Neuronal stem cell (in vitro differentiated cells): Measurements from ENCODE around the gene SPOCK1.
"Not testable (repeated sequence)": the region's sequence is repeated elsewhere in the genome, so short reads cannot be mapped to it uniquely, and the experiment has no call there.

ENCODE experiments used
- DNase-seq: peaks from one replicate; pipeline ENCODE4 v3.0.0-alpha.2; 2013; ENCODE audit warnings: low spot score
- H2AFZ ChIP-seq: one replicate; pipeline ENCODE4 v1.6.1; 2013; ENCODE audit warnings: mild to moderate bottlenecking, low read length, inconsistent platforms
- H2AK5ac ChIP-seq: 2 replicates; pipeline ENCODE4 v1.6.1; 2013; ENCODE audit warnings: low read depth, mild to moderate bottlenecking, inconsistent platforms, low read length, moderate library complexity, mixed read lengths
- H2BK120ac ChIP-seq: 2 replicates; pipeline ENCODE4 v1.6.1; 2013; ENCODE audit warnings: low read depth, mild to moderate bottlenecking, inconsistent platforms, low read length, moderate library complexity, mixed read lengths
- H2BK12ac ChIP-seq: one replicate; pipeline ENCODE4 v1.6.1; 2013; ENCODE audit warnings: low read length, inconsistent platforms
- H2BK15ac ChIP-seq: 2 replicates; pipeline ENCODE4 v1.6.1; 2013; ENCODE audit warnings: mild to moderate bottlenecking, low read length, inconsistent platforms, mixed read lengths
- H2BK5ac ChIP-seq: one replicate; pipeline ENCODE4 v1.6.1; 2013; ENCODE audit warnings: inconsistent platforms, mild to moderate bottlenecking, low read length, moderate library complexity
- H3K14ac ChIP-seq: one replicate; pipeline ENCODE4 v1.6.1; 2013; ENCODE audit warnings: low read length, inconsistent platforms
- H3K18ac ChIP-seq: 2 replicates; pipeline ENCODE4 v1.6.1; 2013; ENCODE audit warnings: low read length, inconsistent platforms
- H3K23ac ChIP-seq: 2 replicates; pipeline ENCODE4 v1.6.1; 2013; ENCODE audit warnings: low read depth, mild to moderate bottlenecking, mixed read lengths, low read length, inconsistent platforms; ENCODE audit not compliant: poor library complexity
- H3K27ac ChIP-seq: replicated peaks from 3 replicates; pipeline ENCODE4 v1.5.1; 2013; ENCODE audit warnings: low read length, inconsistent platforms
- H3K27me3 ChIP-seq, 3 experiments: 2 replicates each; pipeline ENCODE4 v1.6.1; 2013; ENCODE audit warnings: low read length in 3 of 3, mild to moderate bottlenecking in 2 of 3, inconsistent platforms in 1 of 3, low read depth in 1 of 3, mixed read lengths in 1 of 3, moderate library complexity in 1 of 3; ENCODE audit not compliant: control insufficient read depth in 3 of 3, insufficient read depth in 3 of 3
- H3K36me3 ChIP-seq, 2 donors: replicated peaks in 1 of 2; 2 replicates each; pipeline ENCODE4 v1.6.1; 2013; ENCODE audit warnings: low read length in 2 of 2; ENCODE audit not compliant: control insufficient read depth in 2 of 2, insufficient read depth in 2 of 2
- H3K4ac ChIP-seq: 2 replicates; pipeline ENCODE4 v1.6.1; 2013; ENCODE audit warnings: inconsistent platforms, mild to moderate bottlenecking, low read length, moderate library complexity
- H3K4me1 ChIP-seq, 2 donors: 1 replicate in 1 of 2; 2 replicates in 1 of 2; pipeline ENCODE4 v1.6.1; 2013; ENCODE audit warnings: low read length in 2 of 2, low read depth in 1 of 2; ENCODE audit not compliant: control insufficient read depth in 2 of 2, insufficient read depth in 1 of 2
- H3K4me2 ChIP-seq: one replicate; pipeline ENCODE4 v1.6.1; 2013; ENCODE audit warnings: mild to moderate bottlenecking, low read length, inconsistent platforms; ENCODE audit not compliant: insufficient read depth, poor library complexity, severe bottlenecking
- H3K4me3 ChIP-seq, 2 donors: 2 replicates each; pipeline ENCODE4 v1.5.1; 2013; ENCODE audit warnings: low read length in 2 of 2, mild to moderate bottlenecking in 2 of 2, inconsistent platforms in 1 of 2, moderate library complexity in 1 of 2
- H3K79me1 ChIP-seq: one replicate; pipeline ENCODE4 v1.6.1; 2013; ENCODE audit warnings: low read depth, mild to moderate bottlenecking, inconsistent platforms, low read length, moderate library complexity
- H3K9ac ChIP-seq: one replicate; pipeline ENCODE4 v1.6.1; 2013; ENCODE audit warnings: mild to moderate bottlenecking, low read depth, low read length, inconsistent platforms; ENCODE audit not compliant: poor library complexity
- H3K9me3 ChIP-seq, 2 donors: replicated peaks in 1 of 2; 2 replicates each; pipeline versions ENCODE3 to v1.6.1; 2013; ENCODE audit warnings: low read length in 2 of 2, mild to moderate bottlenecking in 2 of 2, inconsistent platforms in 1 of 2, low read depth in 1 of 2, mixed read lengths in 1 of 2, moderate library complexity in 1 of 2; ENCODE audit not compliant: control insufficient read depth in 2 of 2, insufficient read depth in 1 of 2
- H4K8ac ChIP-seq: one replicate; pipeline ENCODE4 v1.6.1; 2013; ENCODE audit warnings: low read depth, mild to moderate bottlenecking, inconsistent platforms, low read length, moderate library complexity
- H4K91ac ChIP-seq: one replicate; pipeline ENCODE4 v1.6.1; 2013; ENCODE audit warnings: low read length, low read depth, mild to moderate bottlenecking, inconsistent platforms; ENCODE audit not compliant: poor library complexity
- WGBS, 2 donors: extraction: QIAGEN DNeasy Blood & Tissue Kit; methylation state at CpG; one replicate each; pipeline ENCODE4 v1.1.7; 2013; ENCODE audit warnings: missing lambda C conversion rate in 2 of 2, mixed read lengths in 1 of 2; ENCODE audit not compliant: insufficient read length in 2 of 2, insufficient replicate concordance in 1 of 2; ENCODE audit errors: extremely low coverage in 2 of 2; 5-methylcytosine and 5-hydroxymethylcytosine counted together

Gene SPOCK1

DNA sequence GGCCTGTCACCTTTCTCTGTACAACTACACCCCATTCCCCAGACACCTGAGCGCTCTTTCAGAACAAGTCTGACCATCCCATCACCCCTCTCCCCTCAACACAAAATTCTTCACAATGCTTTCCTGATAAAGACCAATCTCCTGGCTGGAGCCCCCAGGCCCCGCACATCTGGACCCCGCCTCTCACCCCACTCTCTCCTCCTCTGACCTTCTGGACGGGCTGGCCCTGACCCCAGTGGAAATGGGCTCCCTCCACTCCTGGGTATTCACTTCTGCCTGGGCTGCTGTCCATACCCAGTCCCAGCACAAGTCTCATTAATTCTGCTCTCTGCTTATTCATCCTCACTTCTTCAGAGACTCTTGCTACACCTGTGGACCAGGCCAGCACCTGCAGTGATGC, 2.1 kb upstream of the SPOCK1 start:
- H3K9me3 ChIP-seq: no peaks in the 10 kb centered on the region
- H3K14ac ChIP-seq: peak overlapping the region; percentile 1
- WGBS, 2 donors: no CpG with 5 or more reads among the region's 4 CpGs

DNA sequence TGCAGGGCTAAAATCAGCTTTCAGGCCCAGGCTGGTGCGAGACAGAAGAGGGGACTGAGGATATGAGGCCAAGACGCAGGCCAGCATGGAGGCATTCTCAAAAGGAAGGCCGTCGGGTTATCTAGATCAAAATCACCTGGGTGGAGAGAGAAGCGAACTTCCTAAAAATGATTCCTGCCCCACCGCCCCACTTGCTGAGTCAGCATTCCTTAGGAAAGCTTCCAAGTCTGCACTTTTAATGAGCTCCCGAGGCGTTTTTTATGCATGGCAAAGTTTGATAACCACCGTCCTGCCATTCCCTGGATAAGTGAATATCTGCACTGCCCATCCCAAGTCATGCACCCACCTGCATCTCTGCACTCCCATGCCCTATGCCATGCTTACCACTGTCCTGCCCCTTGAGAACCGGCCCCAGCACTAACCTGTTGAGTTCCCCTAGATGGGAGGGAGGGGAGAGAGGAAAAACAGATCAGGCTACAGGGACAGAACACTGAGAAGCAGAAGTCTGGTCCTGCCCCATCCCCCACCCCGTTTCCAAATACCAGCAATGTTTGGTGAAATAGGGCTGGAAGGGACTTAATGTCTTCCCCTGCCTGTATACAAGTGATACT, 1.6 kb upstream of the SPOCK1 start:
- DNase-seq: no peak
- Histone ChIP-seq H2BK120ac (no peak overlapping the region), H3K14ac (no peak overlapping the region), H2AK5ac (no peak overlapping the region), H3K4me3 (peak overlapping the region in 1 of 2 donors; percentile 68), H3K27ac (no peak overlapping the region), H3K18ac (no peak overlapping the region), H2BK12ac (no peak overlapping the region), H3K9ac (no peak overlapping the region), H3K23ac (no peak overlapping the region), H3K79me1 (no peaks in the 10 kb centered on the region), H2AFZ (no peak overlapping the region), H2BK15ac (no peak overlapping the region), H3K27me3 (peaks cover 9 to 24% (median 17%) of the 10 kb centered on the region in 3 experiments), H3K36me3 (no peaks in the 10 kb centered on the region), H3K4ac (no peak overlapping the region), H3K4me2 (no peak overlapping the region), H2BK5ac (no peak overlapping the region), H3K4me1 (no peaks in the 10 kb centered on the region), H4K8ac (no peak overlapping the region), H4K91ac (no peak overlapping the region), H3K9me3 (no peaks in the 10 kb centered on the region)
- WGBS, 2 donors: no CpG with 5 or more reads among the region's 11 CpGs

More for the DNA sequence above, 2.1 kb upstream of the SPOCK1 start:
- Histone ChIP-seq H4K91ac (no peak overlapping the region), H3K23ac (no peak overlapping the region), H3K27ac (no peak overlapping the region), H2AK5ac (no peak overlapping the region), H2BK120ac (no peak overlapping the region), H3K9ac (no peak overlapping the region), H3K27me3 (peaks cover 9 to 24% (median 17%) of the 10 kb centered on the region in 3 experiments), H2AFZ (no peak overlapping the region), H3K4ac (no peak overlapping the region), H3K4me2 (no peak overlapping the region), H3K4me1 (peaks cover 0 to under 1% of the 10 kb centered on the region in 2 donors), H2BK12ac (no peak overlapping the region), H4K8ac (no peak overlapping the region), H3K4me3 (no peak overlapping the region), H2BK5ac (no peak overlapping the region), H3K18ac (no peak overlapping the region), H3K79me1 (no peaks in the 10 kb centered on the region), H2BK15ac (no peak overlapping the region), H3K36me3 (no peaks in the 10 kb centered on the region)
- no peak for DNase-seq

DNA sequence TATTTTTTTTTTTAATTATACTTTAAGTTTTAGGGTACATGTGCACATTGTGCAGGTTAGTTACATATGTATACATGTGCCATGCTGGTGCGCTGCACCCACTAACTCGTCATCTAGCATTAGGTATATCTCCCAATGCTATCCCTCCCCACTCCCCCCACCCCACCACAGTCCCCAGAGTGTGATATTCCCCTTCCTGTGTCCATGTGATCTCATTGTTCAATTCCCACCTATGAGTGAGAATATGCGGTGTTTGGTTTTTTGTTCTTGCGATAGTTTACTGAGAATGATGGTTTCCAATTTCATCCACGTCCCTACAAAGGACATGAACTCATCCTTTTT, 351 bp upstream of the SPOCK1 start:
- WGBS, 2 donors: no CpG with 5 or more reads among the region's 5 CpGs
- H3K4me3 ChIP-seq, H2AK5ac ChIP-seq, H4K8ac ChIP-seq, H2BK120ac ChIP-seq, H4K91ac ChIP-seq, H3K9ac ChIP-seq, H3K9me3 ChIP-seq, H3K36me3 ChIP-seq, H2BK12ac ChIP-seq, H3K14ac ChIP-seq, H3K18ac ChIP-seq, H3K4me1 ChIP-seq, DNase-seq, H3K79me1 ChIP-seq, H2BK15ac ChIP-seq, H2BK5ac ChIP-seq, H2AFZ ChIP-seq, H3K4me2 ChIP-seq, H3K27ac ChIP-seq, H3K23ac ChIP-seq, H3K4ac ChIP-seq: not testable (repeated sequence)
- peaks cover 9 to 24% (median 17%) of the 10 kb centered on the region in 3 experiments for H3K27me3 ChIP-seq

GRCh38 chr5:137498301-137498735, 808 bp downstream of the SPOCK1 start:
- Histone ChIP-seq H3K27me3 (peaks cover 9 to 17% (median 14%) of the 10 kb centered on the region in 3 experiments), H3K4ac (no peak overlapping the region)
- peak; percentile 12 for DNase-seq

More at GRCh38 chr5:137498301-137498735, 808 bp downstream of the SPOCK1 start:
- Histone ChIP-seq H3K9me3 (no peaks in the 10 kb centered on the region), H4K91ac (no peak overlapping the region), H3K23ac (no peak overlapping the region), H3K4me2 (peak overlapping the region; percentile 87), H3K4me3 (peak overlapping the region; percentile 70 to 86), H3K27ac (no peak overlapping the region), H3K36me3 (no peaks in the 10 kb centered on the region), H3K4me1 (peaks cover 0 to 4% of the 10 kb centered on the region in 2 donors), H3K79me1 (no peaks in the 10 kb centered on the region), H2BK15ac (peak overlapping the region; percentile 34), H2BK120ac (peak overlapping the region; percentile 16), H3K14ac (peak overlapping the region; percentile 25), H2BK5ac (no peak overlapping the region), H3K9ac (peak overlapping the region; percentile 74), H2AK5ac (no peak overlapping the region), H2AFZ (peak overlapping the region; percentile 99), H2BK12ac (peak overlapping the region; percentile 76), H3K18ac (peak overlapping the region; percentile 81), H4K8ac (no peak overlapping the region)
- WGBS, 2 donors: no CpG with 5 or more reads among the region's 57 CpGs
